Measurements from ENCODE around the gene HOXA7.

HOXA7 gene

DNA sequence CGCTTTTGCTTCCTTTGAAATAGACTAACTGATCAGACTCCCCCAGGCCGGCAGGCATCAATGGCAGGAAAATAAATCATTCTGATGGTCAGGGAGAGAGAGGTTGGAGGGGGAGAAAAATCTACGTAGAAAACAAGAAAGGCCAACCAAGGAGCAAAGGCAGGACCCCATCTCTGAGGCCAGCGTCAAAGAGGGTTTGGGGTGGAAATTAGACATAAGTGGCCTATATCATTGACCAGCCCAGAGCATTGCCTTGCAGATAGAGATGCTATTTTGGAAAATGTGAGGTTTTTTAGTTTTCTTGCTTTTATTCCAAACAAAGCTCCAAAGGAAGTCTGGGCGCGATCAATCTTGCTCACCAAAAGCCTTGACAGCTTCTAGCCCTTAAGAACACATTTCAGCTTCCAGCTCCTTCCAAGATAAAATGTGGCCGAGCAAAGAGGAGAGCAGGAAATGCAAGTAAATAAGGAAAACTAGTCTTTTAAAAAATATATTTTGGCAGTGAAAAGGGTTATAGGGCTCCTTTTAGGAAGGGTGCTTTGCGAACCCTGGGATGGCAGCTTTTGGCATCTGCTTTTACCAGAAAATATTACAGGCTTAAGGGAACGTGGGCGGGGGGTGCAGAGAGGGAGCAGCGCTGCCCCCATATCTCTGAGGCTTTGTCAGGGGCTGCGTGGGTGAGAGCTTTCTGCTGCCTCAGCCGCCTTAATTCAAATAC lies 52.0 kb downstream of the HOXA7 start:
- DNase-seq: no peak
